Measurements from ENCODE around the gene SDC3.

Gene SDC3

DNA sequence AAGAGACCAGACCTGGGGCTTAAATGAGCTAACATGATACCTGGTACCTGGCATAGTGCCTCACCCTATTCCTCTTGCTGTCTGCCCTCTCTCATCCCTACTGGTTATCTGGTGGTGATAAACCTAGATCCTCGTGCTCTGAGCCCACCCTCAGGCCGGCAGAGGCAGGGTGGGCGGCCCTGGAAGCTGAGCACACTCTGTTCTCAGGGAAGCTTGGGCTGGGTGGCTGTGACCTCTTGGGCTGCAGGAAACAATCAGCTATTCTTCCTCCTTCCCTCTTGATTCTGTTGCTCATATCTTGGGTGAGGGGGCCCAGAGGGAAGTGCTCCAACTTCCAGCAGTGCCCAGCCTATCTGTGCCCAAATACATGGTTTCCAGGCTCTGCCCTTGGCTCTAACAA lies 42.0 kb downstream of the SDC3 start:
- no peak for DNase-seq (ENCODE audit: low read depth, low spot score)
- no peaks in the 10 kb centered on the region for H3K9me3 ChIP-seq (ENCODE audit: control insufficient read depth, insufficient read depth, low read length)
- no peak overlapping the region for H3K4me3 ChIP-seq (ENCODE audit: low read length)
- no peaks in the 10 kb centered on the region for H3K27me3 ChIP-seq (ENCODE audit: control insufficient read depth, insufficient read depth, low read length)
- no peak overlapping the region for H3K27ac ChIP-seq (ENCODE audit: low read length)
- no peaks in the 10 kb centered on the region for H3K36me3 ChIP-seq (ENCODE audit: control insufficient read depth, insufficient read depth, low read length)
- no CpG with 5 or more reads among the region's 3 CpGs for WGBS (ENCODE audit: insufficient coverage, insufficient read length)
- peaks cover 1% of the 10 kb centered on the region; the same call in 1 of the 2 replicates for H3K4me1 ChIP-seq (ENCODE audit: control insufficient read depth, insufficient read depth, low read length)

GRCh38 chr1:30864681-30865080 lies 43.9 kb downstream of the SDC3 start:
- Histone ChIP-seq H3K36me3 (ENCODE audit: control insufficient read depth, insufficient read depth, low read length) (no peaks in the 10 kb centered on the region), H3K4me3 (ENCODE audit: low read length) (no peak overlapping the region), H3K27me3 (ENCODE audit: control insufficient read depth, insufficient read depth, low read length) (no peaks in the 10 kb centered on the region), H3K27ac (ENCODE audit: low read length) (no peak overlapping the region), H3K9me3 (ENCODE audit: control insufficient read depth, insufficient read depth, low read length) (no peaks in the 10 kb centered on the region), H3K4me1 (ENCODE audit: control insufficient read depth, insufficient read depth, low read length) (no peaks in the 10 kb centered on the region)
- no CpG with 5 or more reads among the region's 7 CpGs for WGBS (ENCODE audit: insufficient coverage, insufficient read length)
- DNase-seq (ENCODE audit: low read depth, low spot score), result no peak

DNA sequence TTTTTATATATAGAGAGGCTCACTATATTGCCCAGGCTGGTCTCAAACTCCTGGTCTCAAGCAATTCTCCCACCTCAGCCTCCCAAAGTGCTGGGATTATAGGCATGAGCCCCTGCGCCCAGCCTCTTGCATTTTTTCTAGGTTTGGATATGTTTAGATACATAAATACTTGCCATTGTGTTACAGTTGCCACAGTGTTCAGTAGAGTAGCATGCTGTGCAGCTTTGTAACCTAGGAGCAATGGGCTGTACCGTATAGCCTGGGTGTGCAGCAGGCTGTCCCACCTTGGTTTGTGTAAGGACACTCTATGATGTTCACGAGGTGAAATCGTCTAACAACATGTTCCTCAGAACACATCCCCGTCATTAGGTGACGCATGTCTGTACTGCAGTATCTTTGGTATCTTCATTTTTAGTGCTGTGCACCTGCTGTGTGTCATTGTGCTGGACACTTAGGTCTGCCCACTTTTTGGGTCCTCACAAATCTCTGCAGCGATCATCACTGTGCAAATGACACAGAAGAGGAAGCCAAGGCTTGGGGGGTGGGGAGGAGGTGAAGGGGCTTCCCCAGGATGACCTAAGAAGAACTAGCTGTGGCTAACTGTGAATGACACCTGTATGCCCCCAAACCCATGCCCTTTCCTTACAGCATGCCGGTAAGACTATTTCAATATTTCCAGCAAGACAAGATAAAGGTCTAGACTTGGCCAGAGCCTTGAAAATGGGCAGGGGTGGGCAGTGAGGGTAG lies 44.5 kb downstream of the SDC3 start:
- DNase-seq (ENCODE audit: low read depth, low spot score), result no peak
- no peak overlapping the region for H3K4me3 ChIP-seq (ENCODE audit: low read length)
- no peak overlapping the region for H3K27ac ChIP-seq (ENCODE audit: low read length)
- H3K9me3 ChIP-seq (ENCODE audit: control insufficient read depth, insufficient read depth, low read length), result no peaks in the 10 kb centered on the region
- no CpG with 5 or more reads among the region's 8 CpGs for WGBS (ENCODE audit: insufficient coverage, insufficient read length)
- no peaks in the 10 kb centered on the region for H3K4me1 ChIP-seq (ENCODE audit: control insufficient read depth, insufficient read depth, low read length)
- H3K27me3 ChIP-seq (ENCODE audit: control insufficient read depth, insufficient read depth, low read length), result no peaks in the 10 kb centered on the region
- H3K36me3 ChIP-seq (ENCODE audit: control insufficient read depth, insufficient read depth, low read length), result no peaks in the 10 kb centered on the region

DNA sequence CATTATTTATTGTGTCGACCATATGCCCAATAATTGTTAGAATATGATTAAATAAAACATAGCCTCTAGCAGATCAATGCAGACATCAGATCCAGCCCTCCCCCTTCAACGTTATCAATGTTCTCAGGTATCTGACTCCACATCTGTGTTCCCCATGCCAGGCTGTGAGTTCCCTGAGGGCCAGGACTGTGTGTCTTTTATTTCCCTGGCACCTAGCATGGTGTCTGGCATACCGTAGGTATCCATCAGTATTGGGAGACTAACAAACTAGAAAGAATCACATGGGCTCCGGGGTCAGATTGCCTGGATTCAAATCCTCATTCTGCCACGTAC lies 48.3 kb downstream of the SDC3 start:
- no peak for DNase-seq (ENCODE audit: low read depth, low spot score)
- H3K36me3 ChIP-seq (ENCODE audit: control insufficient read depth, insufficient read depth, low read length), result no peaks in the 10 kb centered on the region
- H3K4me3 ChIP-seq (ENCODE audit: low read length), result no peak overlapping the region
- no peaks in the 10 kb centered on the region for H3K27me3 ChIP-seq (ENCODE audit: control insufficient read depth, insufficient read depth, low read length)
- H3K9me3 ChIP-seq (ENCODE audit: control insufficient read depth, insufficient read depth, low read length), result no peaks in the 10 kb centered on the region
- no CpG with 5 or more reads among the region's 5 CpGs for WGBS (ENCODE audit: insufficient coverage, insufficient read length)
- H3K4me1 ChIP-seq (ENCODE audit: control insufficient read depth, insufficient read depth, low read length), result peaks cover 6% of the 10 kb centered on the region; the same call in 1 of the 2 replicates
- no peak overlapping the region for H3K27ac ChIP-seq (ENCODE audit: low read length)

DNA sequence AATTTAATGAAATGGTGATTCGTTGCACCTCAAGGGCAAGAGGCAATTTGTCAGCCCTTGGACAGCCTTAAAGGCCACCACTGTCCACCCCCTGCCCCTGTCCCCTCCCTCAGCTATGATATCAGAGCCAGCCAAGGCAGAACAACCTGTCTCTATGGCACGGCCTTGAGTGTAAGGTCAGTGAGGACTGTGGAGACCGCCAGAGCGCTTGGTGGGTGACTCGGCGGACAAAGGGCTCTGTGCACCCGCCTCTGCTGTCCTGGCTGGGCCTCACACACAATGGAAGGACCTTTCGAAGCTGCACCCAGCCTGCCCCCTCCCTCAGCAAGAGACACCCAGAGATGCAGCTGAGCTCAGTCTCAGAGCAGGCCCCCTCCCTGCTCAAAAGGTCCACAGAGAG lies 50.6 kb downstream of the SDC3 start:
- no peaks in the 10 kb centered on the region for H3K36me3 ChIP-seq (ENCODE audit: control insufficient read depth, insufficient read depth, low read length)
- H3K4me3 ChIP-seq (ENCODE audit: low read length), result no peak overlapping the region
- H3K4me1 ChIP-seq (ENCODE audit: control insufficient read depth, insufficient read depth, low read length), result peaks cover 11% of the 10 kb centered on the region; the same call in 1 of the 2 replicates
- H3K27ac ChIP-seq (ENCODE audit: low read length), result no peak overlapping the region
- WGBS (ENCODE audit: insufficient coverage, insufficient read length), result no CpG with 5 or more reads among the region's 8 CpGs
- H3K27me3 ChIP-seq (ENCODE audit: control insufficient read depth, insufficient read depth, low read length), result no peaks in the 10 kb centered on the region
- no peaks in the 10 kb centered on the region for H3K9me3 ChIP-seq (ENCODE audit: control insufficient read depth, insufficient read depth, low read length)
- no peak for DNase-seq (ENCODE audit: low read depth, low spot score)

DNA sequence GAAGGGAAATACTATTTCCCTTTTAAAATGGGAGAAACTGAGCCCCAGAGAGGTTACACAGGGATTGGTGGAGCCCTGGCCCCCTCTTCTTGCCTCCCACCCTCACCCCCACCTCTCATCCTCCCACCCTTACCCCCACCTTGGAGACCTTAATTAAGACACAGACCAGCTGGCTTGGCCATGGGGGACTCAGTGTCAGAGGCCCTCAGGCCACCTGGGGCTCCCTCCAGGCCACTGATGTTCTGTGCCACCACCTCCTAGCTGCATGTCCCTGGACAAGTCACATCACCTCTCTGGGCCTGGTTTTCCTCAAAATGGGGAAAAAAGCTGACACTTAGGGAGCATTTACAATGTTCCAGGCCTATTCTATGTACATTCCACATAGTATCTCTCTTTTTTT lies 51.5 kb downstream of the SDC3 start:
- Histone ChIP-seq H3K27me3 (ENCODE audit: control insufficient read depth, insufficient read depth, low read length) (no peaks in the 10 kb centered on the region), H3K9me3 (ENCODE audit: control insufficient read depth, insufficient read depth, low read length) (no peaks in the 10 kb centered on the region), H3K36me3 (ENCODE audit: control insufficient read depth, insufficient read depth, low read length) (no peaks in the 10 kb centered on the region), H3K4me1 (ENCODE audit: control insufficient read depth, insufficient read depth, low read length) (peaks cover 11% of the 10 kb centered on the region; the same call in 1 of the 2 replicates), H3K4me3 (ENCODE audit: low read length) (no peak overlapping the region), H3K27ac (ENCODE audit: low read length) (no peak overlapping the region)
- no peak for DNase-seq (ENCODE audit: low read depth, low spot score)

DNA sequence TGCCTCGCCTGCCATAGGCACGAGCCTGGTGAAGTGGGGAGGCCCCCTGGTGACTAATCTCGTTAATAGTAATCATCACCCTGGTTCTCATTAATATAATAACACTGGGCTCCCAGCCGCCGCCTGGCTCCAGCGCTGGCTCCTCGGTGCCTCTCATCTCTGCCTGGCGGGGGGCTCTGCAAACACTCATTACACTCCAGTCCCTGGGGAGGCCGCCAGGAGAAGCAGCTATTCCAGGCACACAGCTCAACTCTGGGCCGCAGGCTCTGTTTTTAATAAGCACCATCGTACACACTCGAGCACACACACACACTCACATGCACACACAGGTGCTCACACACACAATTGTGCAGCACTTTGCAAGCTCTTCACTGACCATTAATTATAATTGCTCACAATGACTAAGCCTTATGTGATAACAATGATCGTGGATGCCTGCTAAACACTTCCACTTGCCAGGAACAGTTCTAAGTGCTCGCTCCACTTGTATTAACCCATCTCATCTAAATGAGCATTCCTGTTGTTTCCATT lies 52.2 kb downstream of the SDC3 start:
- H3K9me3 ChIP-seq (ENCODE audit: control insufficient read depth, insufficient read depth, low read length), result no peaks in the 10 kb centered on the region
- no peaks in the 10 kb centered on the region for H3K27me3 ChIP-seq (ENCODE audit: control insufficient read depth, insufficient read depth, low read length)
- no peak for DNase-seq (ENCODE audit: low read depth, low spot score)
- H3K4me3 ChIP-seq (ENCODE audit: low read length), result no peak overlapping the region
- H3K4me1 ChIP-seq (ENCODE audit: control insufficient read depth, insufficient read depth, low read length), result peaks cover 11% of the 10 kb centered on the region; the same call in 1 of the 2 replicates
- H3K36me3 ChIP-seq (ENCODE audit: control insufficient read depth, insufficient read depth, low read length), result no peaks in the 10 kb centered on the region
- no peak overlapping the region for H3K27ac ChIP-seq (ENCODE audit: low read length)
- no CpG with 5 or more reads among the region's 14 CpGs for WGBS (ENCODE audit: insufficient coverage, insufficient read length)

- Histone ChIP-seq H3K9me3 (ENCODE audit: control insufficient read depth, insufficient read depth, low read length) (no peaks in the 10 kb centered on the region), H3K27ac (ENCODE audit: low read length) (no peak overlapping the region), H3K36me3 (ENCODE audit: control insufficient read depth, insufficient read depth, low read length) (no peaks in the 10 kb centered on the region), H3K27me3 (ENCODE audit: control insufficient read depth, insufficient read depth, low read length) (no peaks in the 10 kb centered on the region), H3K4me1 (ENCODE audit: control insufficient read depth, insufficient read depth, low read length) (peaks cover 11% of the 10 kb centered on the region; the same call in 1 of the 2 replicates), H3K4me3 (ENCODE audit: low read length) (no peak overlapping the region)
- no peak for DNase-seq (ENCODE audit: low read depth, low spot score)
- WGBS (ENCODE audit: insufficient coverage, insufficient read length), result no CpG with 5 or more reads among the region's 4 CpGs
Measured at GRCh38 chr1:30855686-30856259, 52.8 kb downstream of the SDC3 start.

DNA sequence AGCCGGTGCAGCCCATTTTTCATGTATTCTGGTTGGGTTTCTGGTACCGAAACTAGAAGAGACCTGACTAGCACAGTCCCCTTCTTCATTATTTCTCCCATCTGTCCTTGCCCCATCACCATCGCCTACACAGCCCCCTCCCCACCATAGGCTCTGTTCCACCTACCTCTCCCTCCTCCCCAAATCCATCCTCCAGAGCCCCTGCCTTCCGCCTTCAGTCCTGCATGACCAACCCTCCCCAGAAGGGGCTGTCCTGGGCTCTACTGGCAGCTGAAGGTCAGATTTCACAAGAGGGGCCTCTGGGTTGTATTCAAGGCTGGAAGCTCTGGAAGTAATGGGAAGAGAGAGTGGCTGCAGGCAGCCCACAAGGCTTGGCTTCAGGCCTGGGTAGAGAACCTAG lies 55.2 kb downstream of the SDC3 start:
- DNase-seq (ENCODE audit: low read depth, low spot score), result no peak
- Histone ChIP-seq H3K27ac (ENCODE audit: low read length) (no peak overlapping the region), H3K4me1 (ENCODE audit: control insufficient read depth, insufficient read depth, low read length) (peaks cover 10% of the 10 kb centered on the region; the same call in 1 of the 2 replicates), H3K36me3 (ENCODE audit: control insufficient read depth, insufficient read depth, low read length) (no peaks in the 10 kb centered on the region), H3K27me3 (ENCODE audit: control insufficient read depth, insufficient read depth, low read length) (no peaks in the 10 kb centered on the region), H3K4me3 (ENCODE audit: low read length) (no peak overlapping the region), H3K9me3 (ENCODE audit: control insufficient read depth, insufficient read depth, low read length) (no peaks in the 10 kb centered on the region)
- no CpG with 5 or more reads among the region's 4 CpGs for WGBS (ENCODE audit: insufficient coverage, insufficient read length)

DNA sequence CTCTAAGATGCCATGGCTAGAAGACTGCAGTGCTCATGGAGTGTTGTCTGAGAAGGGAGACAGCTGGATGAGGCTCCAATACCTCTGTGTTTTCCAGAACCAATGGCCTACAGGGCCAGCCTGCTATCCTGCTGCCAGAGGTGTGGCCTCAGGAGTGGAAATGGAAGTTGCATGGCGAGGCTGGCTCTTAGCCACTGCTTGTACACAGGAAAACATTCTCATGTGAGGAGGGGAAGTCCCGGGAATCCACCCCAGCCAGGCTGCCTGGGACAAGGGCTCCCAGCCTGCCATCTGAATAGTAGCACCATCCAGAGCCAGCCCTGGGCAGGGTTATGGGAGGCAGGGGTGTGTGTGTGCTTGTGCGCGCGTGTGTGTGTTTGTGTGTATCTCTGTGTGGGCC lies 56.5 kb downstream of the SDC3 start:
- H3K9me3 ChIP-seq (ENCODE audit: control insufficient read depth, insufficient read depth, low read length), result no peaks in the 10 kb centered on the region
- H3K27me3 ChIP-seq (ENCODE audit: control insufficient read depth, insufficient read depth, low read length), result no peaks in the 10 kb centered on the region
- no CpG with 5 or more reads among the region's 5 CpGs for WGBS (ENCODE audit: insufficient coverage, insufficient read length)
- DNase-seq (ENCODE audit: low read depth, low spot score), result no peak
- no peaks in the 10 kb centered on the region for H3K36me3 ChIP-seq (ENCODE audit: control insufficient read depth, insufficient read depth, low read length)
- no peak overlapping the region for H3K4me3 ChIP-seq (ENCODE audit: low read length)
- no peak overlapping the region for H3K27ac ChIP-seq (ENCODE audit: low read length)
- H3K4me1 ChIP-seq (ENCODE audit: control insufficient read depth, insufficient read depth, low read length), result peaks cover 13% of the 10 kb centered on the region

DNA sequence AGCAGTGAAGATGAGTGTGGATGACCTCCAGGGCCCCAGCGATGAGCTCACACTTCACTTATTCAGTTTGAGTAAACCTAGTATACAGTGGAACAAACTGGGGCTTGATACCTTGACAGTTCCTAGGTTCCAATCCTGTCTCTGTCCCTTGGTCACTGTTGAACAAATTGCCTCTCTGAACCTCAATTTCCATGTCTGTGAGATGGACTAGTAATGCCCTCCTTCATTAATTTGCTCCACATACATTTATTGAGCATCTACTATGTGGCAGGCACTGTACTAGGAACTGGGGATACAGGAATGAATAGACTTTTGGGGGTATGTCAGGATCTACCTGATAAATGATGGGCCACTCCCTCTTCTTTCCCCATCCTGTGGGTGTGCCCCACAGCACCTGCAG lies 57.3 kb downstream of the SDC3 start:
- no peaks in the 10 kb centered on the region for H3K27me3 ChIP-seq (ENCODE audit: control insufficient read depth, insufficient read depth, low read length)
- peaks cover 13% of the 10 kb centered on the region for H3K4me1 ChIP-seq (ENCODE audit: control insufficient read depth, insufficient read depth, low read length)
- no peak overlapping the region for H3K4me3 ChIP-seq (ENCODE audit: low read length)
- DNase-seq (ENCODE audit: low read depth, low spot score), result no peak
- H3K27ac ChIP-seq (ENCODE audit: low read length), result no peak overlapping the region
- WGBS (ENCODE audit: insufficient coverage, insufficient read length), result no CpG with 5 or more reads among the region's 1 CpG
- H3K36me3 ChIP-seq (ENCODE audit: control insufficient read depth, insufficient read depth, low read length), result no peaks in the 10 kb centered on the region
- H3K9me3 ChIP-seq (ENCODE audit: control insufficient read depth, insufficient read depth, low read length), result no peaks in the 10 kb centered on the region

Data from iPS DF 6.9 (cell line).